Measurements from ENCODE around the gene NSMCE3.

Gene NSMCE3

DNA sequence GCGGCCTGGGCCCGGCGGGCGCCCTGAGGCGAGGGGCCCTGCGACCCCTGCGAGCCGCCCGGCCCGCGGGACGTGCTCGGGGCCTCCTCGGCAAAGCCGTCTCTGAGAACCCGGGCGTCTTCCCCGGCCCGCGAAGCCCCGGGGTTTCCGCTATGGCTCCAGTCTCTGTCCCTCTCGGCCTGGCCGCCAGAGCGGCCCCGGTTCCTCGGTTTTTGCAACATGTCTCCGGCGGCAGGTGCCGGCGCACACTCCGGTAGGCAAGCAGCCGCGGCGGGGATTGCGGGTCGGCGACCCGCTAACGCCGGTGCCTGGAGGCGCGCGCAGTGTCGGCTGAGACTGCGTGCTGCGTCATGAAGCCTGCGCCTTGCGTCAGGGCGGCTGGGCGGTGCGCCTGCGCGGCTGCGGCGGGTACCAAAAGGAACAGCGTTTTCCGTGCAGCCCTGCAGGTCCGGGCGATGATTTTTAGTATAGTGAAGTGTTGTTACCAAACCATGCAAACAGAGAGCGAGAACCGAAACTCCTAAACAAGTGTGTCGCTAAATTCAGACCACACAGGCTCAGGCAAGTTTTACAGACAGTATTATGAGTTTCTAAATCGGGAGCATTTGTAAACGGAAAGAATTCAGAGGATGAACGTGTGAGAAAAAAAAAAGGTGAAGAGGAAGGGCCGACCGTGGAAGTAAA, at the start of gene NSMCE3:
NSMCE3 (minus strand) TSS at position 338 of the 684 bp plus-strand sequence; CDS start at position 221, 117 bp downstream.
- peak; percentile 87 for DNase-seq

GRCh38 chr15:29316422-29316821, 46.8 kb upstream of the NSMCE3 start:
- DNase-seq: no peak

GRCh38 chr15:29312387-29312786, 42.8 kb upstream of the NSMCE3 start:
- no peak for DNase-seq

DNA sequence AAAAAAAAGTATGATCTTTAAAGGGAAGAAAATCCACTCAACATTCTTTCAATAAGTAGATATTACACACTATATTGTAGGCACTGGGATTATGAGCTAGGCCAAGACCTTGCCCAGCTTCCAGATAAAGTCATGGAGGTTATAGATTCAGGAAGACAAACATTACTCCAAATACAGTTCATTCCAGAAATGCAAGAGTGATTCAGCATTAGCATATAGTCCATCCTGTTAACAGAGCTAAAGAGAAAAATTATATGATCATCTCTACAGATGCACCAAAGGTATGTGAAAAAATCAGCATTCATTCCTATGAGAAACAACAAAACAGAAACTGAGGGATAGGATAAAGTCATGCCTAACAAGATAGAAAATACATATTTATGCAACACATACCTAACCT, 42.1 kb upstream of the NSMCE3 start:
- DNase-seq: no peak

- no peak for DNase-seq
Measured at GRCh38 chr15:29309139-29309538, 39.5 kb upstream of the NSMCE3 start.

DNA sequence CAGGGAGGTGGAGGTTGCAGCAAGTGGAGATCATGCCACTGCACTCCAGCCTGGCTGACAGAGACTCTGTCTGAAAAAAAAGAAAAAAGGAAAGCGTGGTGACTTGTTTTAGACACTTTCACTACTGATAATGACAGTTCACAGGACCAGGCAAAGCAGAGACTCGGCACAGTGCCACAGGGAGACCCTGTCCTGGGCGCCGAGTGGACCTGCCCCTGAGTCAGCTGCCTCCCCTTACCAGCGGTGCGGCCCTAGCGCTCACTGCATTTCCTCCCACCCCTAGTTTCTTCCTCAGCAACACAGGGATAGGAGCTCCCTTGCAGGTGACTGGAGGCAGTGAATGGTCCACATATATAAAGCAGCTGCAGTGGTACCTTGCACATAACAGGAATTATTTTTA, 38.7 kb upstream of the NSMCE3 start:
- no peak for DNase-seq

DNA sequence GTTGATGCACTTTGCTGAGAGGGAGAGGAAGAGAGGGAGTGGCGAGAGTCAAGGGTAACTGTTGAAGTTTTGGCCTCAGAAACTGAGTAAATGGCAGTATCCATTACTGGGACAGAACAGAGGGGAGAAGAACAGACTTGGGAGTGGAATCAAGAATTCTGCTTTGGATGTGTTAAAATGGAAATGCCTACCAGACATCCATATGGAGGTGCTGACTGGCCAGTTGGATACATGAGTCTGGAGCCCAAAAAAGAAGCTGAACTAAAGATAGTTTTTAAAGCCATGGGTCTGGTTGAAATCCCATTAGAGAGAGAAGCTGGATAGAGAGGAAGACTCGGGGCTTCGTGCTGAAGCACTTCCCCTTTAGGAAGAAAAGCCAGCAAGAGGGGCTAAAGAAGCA, 35.9 kb upstream of the NSMCE3 start:
- no peak for DNase-seq

- DNase-seq: no peak
Measured at GRCh38 chr15:29302871-29303270, 33.2 kb upstream of the NSMCE3 start.

DNA sequence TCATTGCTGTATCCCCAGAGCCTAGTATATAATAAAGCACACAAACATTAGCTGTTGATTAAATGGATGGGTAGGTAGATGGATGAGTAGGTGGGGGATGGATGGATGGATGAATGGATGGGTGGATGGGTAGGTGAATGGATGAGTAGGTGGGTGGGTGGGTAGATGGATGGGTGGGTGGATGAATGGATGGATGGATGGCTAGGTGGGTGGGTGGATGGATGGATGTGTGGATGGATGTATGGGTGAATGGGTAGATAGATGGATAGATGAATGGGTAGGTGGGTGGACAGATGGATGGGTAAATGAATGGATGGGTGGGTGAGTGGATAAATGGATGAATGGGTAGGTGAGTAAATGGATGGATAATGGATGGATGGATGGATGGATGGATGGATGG, 30.2 kb upstream of the NSMCE3 start:
- no peak for DNase-seq

- no peak for DNase-seq
Measured at GRCh38 chr15:29299331-29299730, 29.7 kb upstream of the NSMCE3 start.

DNA sequence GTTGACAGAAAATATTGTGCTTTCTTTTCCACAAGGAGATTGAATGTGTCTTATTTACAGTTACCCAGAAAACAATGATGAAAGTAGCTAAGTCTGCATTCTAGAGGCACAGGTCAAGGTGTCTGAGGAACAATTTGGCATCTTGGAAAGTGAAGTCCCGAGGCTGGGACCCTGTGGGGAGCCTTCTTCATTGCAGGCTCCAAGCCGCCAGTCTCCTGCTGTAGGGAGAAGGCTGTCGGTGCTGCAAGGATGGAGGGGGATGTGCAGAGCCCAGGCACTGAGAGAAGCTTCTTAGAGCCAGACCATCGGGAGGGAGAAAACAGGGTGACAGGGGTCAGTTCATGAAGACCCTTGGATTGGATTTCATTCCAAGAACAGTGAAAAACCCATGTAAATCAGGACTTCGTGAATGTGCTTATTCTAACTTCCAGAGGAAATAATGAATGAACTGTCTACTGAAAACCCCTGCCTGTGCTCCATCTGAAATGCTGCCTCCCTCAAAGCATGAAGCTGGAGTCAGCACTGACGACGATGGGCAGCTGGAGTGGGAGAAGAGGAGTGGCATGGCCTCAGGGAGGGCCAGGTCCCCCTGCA, 25.2 kb upstream of the NSMCE3 start:
- no peak for DNase-seq

- DNase-seq: no peak
Measured at GRCh38 chr15:29291067-29291845, 21.6 kb upstream of the NSMCE3 start.

DNA sequence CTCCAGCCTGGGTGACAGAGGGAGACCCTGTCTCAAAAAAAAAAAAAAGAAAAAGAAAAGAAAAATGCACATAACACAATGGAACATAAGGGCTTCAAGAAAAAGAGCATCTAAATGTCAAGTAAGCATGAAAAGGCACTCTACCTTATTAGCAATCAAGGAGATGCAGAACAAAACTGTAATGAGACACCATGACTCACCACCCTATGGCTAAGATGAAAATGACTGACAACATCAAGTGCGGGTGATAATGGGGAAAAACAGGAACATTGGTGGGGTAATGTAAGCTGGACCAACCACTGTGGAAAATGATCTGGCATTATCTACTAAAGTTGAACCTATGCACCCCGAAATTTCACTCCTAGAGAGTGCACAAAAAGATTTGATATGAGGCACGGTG, 19.6 kb upstream of the NSMCE3 start:
- no peak for DNase-seq

GRCh38 chr15:29285386-29285785, 15.8 kb upstream of the NSMCE3 start:
- no peak for DNase-seq

GRCh38 chr15:29283381-29283780, 13.8 kb upstream of the NSMCE3 start:
- no peak for DNase-seq

DNA sequence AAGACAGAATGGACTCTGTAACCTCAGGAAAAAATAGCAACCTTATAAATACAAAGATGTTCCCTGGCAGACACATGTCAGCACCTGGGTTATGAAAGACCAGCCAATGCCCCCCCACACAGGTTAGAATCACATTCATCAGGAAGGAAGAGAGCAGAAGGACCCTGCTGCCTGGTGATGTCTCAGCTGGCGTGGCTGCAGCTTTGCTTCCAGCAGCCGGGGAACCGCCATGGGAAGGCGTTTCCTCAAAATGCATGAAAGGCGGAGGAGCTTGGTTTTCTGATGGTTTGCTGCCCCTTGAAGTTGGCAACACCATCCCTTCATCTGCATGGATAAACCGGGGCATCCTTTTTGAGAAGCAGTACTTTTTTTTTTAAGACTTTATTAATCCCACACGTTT, 10.9 kb upstream of the NSMCE3 start:
- no peak for DNase-seq

- DNase-seq: no peak
Measured at GRCh38 chr15:29278436-29279105, 8.9 kb upstream of the NSMCE3 start.

DNA sequence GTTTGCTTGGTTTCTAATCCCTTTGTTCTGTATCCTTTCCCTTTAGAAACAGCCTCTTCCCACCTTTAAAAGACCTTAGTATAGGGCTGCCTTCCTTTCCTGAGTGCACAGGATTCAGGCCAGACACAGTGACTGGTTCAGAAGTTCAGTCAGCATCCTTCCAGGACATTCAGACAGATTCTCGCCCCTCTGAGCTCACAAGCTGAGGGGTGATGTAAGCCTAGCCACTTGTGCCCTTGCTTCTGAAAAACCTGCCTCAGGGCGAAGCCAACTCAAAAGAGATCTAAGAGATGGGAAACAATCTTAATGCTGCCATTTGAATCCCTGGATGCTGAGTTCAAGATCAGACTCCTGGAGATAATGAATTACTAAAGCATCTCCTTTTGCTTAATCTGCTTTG, 6.7 kb upstream of the NSMCE3 start:
- DNase-seq: no peak

DNA sequence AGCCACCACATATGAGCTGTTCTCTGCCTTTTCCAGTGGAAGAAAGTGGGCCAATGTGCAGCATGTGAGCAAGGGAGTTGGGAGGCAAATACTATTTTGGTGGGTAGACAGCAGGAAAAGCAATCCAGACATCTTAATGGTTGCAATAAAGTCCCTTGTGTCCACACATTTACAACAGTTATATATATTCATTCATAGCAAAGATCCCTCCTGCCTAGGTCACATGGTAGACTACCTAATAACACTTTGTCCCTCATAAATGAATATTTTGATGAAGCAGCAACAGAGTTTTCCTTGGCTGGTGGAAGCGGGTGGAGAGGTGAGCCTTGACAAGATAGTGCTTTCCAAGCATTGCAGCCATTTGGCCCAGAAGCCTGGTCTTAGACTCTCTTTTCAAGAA, 6.2 kb upstream of the NSMCE3 start:
- no peak for DNase-seq

- no peak for DNase-seq
Measured at GRCh38 chr15:29274946-29275345, 5.3 kb upstream of the NSMCE3 start.

DNA sequence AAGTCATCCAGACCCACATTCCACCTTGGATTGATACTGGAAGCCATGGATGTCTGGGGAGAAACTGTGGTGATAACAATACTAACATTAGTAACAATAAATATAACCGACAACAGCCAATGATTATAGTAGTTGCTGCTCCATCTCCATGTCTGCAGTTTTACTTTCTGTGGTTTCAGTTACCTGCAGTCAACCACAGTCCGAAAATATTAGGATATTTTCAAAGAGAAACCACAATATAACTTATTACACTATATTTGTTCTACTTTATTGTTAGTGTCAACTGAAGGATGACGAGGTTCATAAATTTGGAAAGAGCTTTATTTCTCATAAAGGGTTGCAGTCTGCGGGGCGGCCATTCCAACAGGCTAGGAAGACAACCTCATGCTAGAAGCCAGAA, 2.6 kb upstream of the NSMCE3 start:
- no peak for DNase-seq

DNA sequence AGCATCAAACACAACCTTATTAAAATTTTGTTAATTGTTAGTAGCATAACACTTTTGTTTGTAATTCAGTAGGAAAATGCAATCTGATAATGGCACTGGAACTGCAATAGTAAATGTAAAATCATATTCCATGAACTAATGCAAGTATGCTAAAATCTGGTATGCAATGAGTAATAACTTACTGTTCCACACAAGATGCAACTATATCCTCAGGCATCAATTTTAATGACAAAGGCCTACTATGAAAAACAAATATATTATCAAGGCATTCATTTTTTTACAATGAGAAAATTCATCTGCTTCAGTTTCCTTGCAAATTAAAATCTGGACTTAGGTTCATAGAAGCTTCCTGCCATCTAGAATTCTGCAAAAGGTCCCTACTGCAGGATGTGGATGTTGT, 1.4 kb upstream of the NSMCE3 start:
- DNase-seq: no peak

DNA sequence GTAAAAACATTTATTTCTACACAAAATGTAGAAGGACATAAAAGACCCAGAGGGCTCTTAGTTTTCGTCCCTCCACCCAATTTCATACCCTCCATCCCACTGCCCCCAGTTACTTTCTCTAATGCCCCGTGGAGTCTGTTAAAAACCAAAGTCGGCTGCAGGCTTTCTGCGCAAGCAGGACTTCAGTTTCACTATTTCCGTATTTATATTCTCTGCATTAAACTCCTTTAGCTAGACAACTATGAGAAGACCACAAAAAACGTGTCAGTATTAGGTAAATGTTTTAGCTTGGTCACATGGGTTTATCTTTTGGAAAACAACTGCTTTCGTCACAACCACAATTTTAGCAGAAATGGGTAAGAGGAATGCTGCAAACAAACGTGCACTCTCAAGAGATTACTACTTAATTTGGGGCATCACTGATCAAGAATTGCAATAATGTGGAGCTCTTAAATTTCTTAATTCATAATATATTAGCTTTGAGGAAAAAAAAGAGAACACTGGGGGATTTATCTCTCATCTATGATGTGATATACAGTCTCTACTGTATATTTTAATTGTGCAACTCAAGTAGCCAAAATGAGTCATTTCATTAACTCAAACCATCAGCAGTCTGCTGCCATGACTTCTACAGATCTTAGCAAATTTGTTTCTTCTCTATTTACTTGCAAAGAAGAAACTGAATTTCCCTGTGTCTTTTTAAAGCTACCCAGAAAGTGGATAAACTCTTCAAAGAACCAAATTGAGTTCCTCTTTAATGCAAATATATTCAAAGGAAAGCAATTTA, 740 bp upstream of the NSMCE3 start:
- DNase-seq: no peak

Data from SHP77 treated with DMSO at 0.1 percent for 48 hours (cell line).